ENCODE measurements around the gene ADCY7. TPM values are rescaled to one million over a fixed set of nuclear protein-coding genes. Genes with fewer than 3 reads are reported as not detected.

Gene ADCY7
- total RNA-seq, 1 donor from 2014 or later: 128 TPM

DNA sequence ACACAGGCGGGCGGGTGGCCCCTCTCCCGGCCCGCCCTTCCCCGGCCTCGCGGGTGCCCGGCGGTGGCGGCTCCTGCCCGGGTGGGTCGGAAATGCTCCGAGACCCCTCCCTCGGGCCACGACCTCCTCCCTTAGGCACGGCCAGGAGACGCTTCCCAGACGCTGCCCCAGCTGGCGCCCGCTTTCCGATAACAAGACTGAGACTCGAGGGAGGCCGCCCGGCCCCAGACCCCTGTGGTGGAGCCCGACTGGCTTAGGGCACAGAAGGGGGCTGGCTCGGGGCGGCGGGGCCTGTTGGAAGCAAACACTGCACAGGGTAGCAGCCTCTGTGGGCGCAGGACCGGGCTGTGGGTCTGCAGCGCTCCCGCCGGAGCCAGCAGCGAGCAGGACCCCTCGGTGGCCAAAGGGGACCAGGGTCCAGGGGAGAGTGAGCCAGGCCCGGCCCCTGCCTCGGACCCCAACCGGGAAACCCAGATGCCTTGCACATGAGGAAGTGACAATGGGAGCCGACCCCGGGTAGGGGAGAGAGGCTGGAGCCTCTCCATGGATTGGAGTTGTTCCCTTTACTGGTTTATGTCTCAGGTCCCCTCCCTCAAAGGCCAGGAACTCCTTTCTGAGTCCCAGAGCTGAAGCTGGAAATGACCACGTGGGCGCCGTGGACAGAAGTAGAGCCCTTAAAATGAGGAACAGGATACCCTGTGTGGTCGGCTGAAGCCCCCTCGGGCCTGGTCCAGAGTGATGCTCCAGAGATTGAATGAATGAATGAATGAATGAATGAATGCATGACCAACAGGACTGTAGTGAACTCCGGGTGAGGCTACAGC lies 19.8 kb upstream of the ADCY7 start:
- H3K4me3 Mint-ChIP-seq: peak overlapping the region; percentile 83
- no peaks in the 10 kb centered on the region for H3K9me3 Mint-ChIP-seq
- TF ChIP-seq, protein P1, sequence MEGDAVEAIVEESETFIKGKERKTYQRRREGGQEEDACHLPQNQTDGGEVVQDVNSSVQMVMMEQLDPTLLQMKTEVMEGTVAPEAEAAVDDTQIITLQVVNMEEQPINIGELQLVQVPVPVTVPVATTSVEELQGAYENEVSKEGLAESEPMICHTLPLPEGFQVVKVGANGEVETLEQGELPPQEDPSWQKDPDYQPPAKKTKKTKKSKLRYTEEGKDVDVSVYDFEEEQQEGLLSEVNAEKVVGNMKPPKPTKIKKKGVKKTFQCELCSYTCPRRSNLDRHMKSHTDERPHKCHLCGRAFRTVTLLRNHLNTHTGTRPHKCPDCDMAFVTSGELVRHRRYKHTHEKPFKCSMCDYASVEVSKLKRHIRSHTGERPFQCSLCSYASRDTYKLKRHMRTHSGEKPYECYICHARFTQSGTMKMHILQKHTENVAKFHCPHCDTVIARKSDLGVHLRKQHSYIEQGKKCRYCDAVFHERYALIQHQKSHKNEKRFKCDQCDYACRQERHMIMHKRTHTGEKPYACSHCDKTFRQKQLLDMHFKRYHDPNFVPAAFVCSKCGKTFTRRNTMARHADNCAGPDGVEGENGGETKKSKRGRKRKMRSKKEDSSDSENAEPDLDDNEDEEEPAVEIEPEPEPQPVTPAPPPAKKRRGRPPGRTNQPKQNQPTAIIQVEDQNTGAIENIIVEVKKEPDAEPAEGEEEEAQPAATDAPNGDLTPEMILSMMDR (IDR thresholded peaks at IDR 0.05): no peak
- CTCF ChIA-PET: interaction anchor here (0.6 to 3.8 kb wide), 7 partner anchors 28 to 109 kb away, joined by 3 to 28 read pairs (median 5); no protein-coding TSS in a partner anchor
- DNase-seq (peak; percentile 38), ATAC-seq (ENCODE audit: low read depth) (peak; percentile 54)
- no peak overlapping the region for H3K27ac Mint-ChIP-seq
- H3K4me1 Mint-ChIP-seq: peaks cover 5% of the 10 kb centered on the region
- H3K27me3 Mint-ChIP-seq: peaks cover 3% of the 10 kb centered on the region
- intact Hi-C loops (cut with micrococcal nuclease): loop anchor here (1.0 to 2.0 kb wide), 5 partner anchors 20 to 123 kb away; partner anchors contain the start of gene ADCY7
- POLR2A ChIA-PET: interaction anchor here (1.1 to 2.7 kb wide), 7 partner anchors 26 to 180 kb away, joined by 3 to 18 read pairs (median 4); partner anchors contain the start of gene HEATR3
- H3K36me3 Mint-ChIP-seq (ENCODE audit: low read depth): no peaks in the 10 kb centered on the region

DNA sequence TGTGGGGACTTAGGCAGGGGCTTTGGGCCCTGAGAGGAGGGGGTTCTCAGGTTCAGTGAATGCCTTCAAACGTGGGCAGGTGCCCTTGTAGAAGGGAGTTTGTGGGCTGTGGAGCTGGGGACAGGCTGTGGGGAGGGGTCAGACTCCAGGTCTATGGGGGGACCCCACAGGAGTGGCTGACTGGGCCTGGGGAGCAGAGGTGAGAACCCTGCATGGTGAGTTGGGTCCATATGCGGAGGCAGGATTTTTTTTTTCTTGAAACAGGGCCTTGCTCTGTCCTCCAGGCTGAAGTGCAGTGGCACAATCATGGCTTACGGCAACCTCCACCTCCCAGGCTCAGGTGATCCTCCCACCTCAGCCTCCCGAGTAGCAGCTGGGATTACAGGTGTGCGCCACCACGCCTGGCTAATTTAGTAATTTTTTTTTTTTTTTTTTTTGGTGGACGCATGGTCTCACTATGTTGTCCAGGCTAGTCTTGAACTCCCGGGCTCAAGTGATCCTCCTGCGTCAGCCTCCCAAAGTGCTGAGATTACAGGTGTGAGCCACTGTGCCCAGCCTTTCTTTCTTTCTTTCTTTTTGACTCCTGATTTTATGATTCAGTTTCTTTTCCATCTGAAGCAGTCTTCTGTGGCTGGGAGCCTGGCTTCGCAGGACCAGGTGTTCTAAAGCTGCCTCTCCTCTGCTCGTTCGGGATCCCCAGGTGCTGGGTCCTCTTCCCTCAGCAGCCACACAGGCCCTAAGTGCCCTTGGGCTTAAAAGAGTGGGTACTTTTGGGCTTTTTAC lies 19.0 kb upstream of the ADCY7 start:
- Mint-ChIP-seq H3K4me1 (peaks cover 5% of the 10 kb centered on the region), H3K27ac (no peak overlapping the region), H3K4me3 (peak overlapping the region; percentile 83), H3K27me3 (peaks cover 3% of the 10 kb centered on the region), H3K9me3 (no peaks in the 10 kb centered on the region), H3K36me3 (ENCODE audit: low read depth) (no peaks in the 10 kb centered on the region)
- ChIA-PET POLR2A (interaction anchor here (0.6 to 1.3 kb wide), 4 partner anchors 25 to 552 kb away, joined by 3 to 6 read pairs (median 4); no protein-coding TSS in a partner anchor), CTCF (interaction anchor here (0.6 to 3.1 kb wide), 3 partner anchors 27 to 80 kb away, joined by 3 to 19 read pairs (median 3); no protein-coding TSS in a partner anchor)
- DNase-seq: no peak
- no peak for ATAC-seq (ENCODE audit: low read depth)
- TF ChIP-seq, protein P1 (IDR thresholded peaks at IDR 0.05): no peak
- intact Hi-C loops (cut with micrococcal nuclease): loop anchor here (2.0 kb wide), 1 partner anchor 79 kb away; no protein-coding TSS in a partner anchor

DNA sequence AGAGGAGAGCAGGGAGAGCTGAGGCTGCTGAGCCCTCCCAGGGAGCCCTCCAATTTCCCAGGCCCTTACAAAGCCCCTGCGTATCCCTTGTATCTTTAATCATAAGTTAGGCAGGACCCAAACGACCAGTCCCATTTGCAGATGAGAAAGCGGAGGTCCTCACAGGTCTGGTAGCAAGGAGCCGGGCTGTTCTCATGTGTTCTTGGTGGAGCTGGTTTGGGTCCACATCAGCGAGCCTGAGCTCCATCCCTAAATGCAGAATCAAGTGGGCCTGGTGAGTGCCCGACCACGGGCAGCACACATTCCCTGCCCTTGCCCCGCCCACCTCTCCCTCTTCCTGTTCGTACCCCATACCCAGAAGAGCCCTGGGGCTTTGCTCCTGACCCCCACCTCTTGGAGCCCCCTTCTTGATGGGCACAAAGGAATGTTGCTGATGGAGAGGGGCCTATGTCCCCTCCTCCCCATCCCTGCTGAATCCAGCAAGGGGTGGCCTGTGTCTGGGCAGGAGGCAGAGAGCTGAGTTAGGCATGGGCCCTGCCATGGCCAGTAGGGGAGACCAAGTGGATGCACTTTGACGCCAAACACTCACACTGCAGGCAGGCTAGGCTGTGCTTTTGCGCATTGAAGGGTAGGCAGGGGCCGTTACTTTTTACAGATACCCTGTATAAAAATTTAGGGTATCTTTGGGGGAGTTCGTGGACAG lies 18.3 kb upstream of the ADCY7 start:
- intact Hi-C loops (cut with micrococcal nuclease): loop anchor here (2.0 kb wide), 1 partner anchor 79 kb away; no protein-coding TSS in a partner anchor
- H3K4me1 Mint-ChIP-seq: peaks cover 5% of the 10 kb centered on the region
- ChIA-PET CTCF (interaction anchor here (0.6 kb wide), 1 partner anchor 76 kb away, joined by 3 read pairs; no protein-coding TSS in a partner anchor), POLR2A (interaction anchor here (0.6 to 1.1 kb wide), 2 partner anchors 36 to 551 kb away, joined by 3 to 4 read pairs; no protein-coding TSS in a partner anchor)
- TF ChIP-seq, protein P1 (IDR thresholded peaks at IDR 0.05): no peak
- no peak overlapping the region for H3K27ac Mint-ChIP-seq
- H3K9me3 Mint-ChIP-seq: no peaks in the 10 kb centered on the region
- DNase-seq (no peak), ATAC-seq (ENCODE audit: low read depth) (no peak)
- no peaks in the 10 kb centered on the region for H3K36me3 Mint-ChIP-seq (ENCODE audit: low read depth)
- H3K4me3 Mint-ChIP-seq: no peak overlapping the region
- no peaks in the 10 kb centered on the region for H3K27me3 Mint-ChIP-seq

DNA sequence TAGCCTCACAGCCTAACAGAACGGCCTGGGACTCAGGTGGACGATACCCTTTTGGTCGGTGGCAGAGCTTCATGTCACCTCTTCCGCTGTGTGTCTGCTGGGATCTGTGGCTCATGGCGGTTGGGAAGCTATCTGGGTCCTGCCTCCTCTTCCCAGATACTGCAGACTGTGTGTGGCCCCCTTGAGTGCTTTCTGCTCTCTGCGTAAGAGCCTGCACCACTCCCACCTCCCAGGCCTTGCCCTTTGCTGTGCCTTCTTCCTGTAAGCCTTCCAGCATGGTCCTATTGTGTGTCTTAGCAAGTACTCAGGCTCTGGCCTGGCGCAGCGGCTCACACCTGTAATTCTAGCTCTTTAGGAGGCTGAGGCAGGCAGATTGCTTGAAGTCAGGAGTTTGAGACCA lies 17.5 kb upstream of the ADCY7 start:
- no peaks in the 10 kb centered on the region for H3K36me3 Mint-ChIP-seq (ENCODE audit: low read depth)
- no peak overlapping the region for H3K4me3 Mint-ChIP-seq
- ATAC-seq (ENCODE audit: low read depth) (no peak), DNase-seq (no peak)
- intact Hi-C loops (cut with micrococcal nuclease): no loop called here
- H3K4me1 Mint-ChIP-seq: peaks cover 5% of the 10 kb centered on the region
- POLR2A ChIA-PET: no interaction called here
- CTCF ChIA-PET: no interaction called here
- TF ChIP-seq, protein P1 (IDR thresholded peaks at IDR 0.05): no peak
- no peaks in the 10 kb centered on the region for H3K9me3 Mint-ChIP-seq
- no peak overlapping the region for H3K27ac Mint-ChIP-seq
- H3K27me3 Mint-ChIP-seq: no peaks in the 10 kb centered on the region

All from activated B cell treated with CpG ODN at 0.5 μM for 24 hours (primary cell).